HepG2 (cell line): ENCODE measurements around the gene TRNP1. TPM values are rescaled to one million over a fixed set of nuclear protein-coding genes. Genes with fewer than 3 reads are reported as not detected.

Source experiments
- ATAC-seq: fragments of 200-7000 bp; cut with Tn5 transposase; 3 replicates; pipeline ENCODE4 v1.9.1; 2020; ENCODE audit warnings: mild to moderate bottlenecking, moderate library complexity
- BruUV-seq: library from RNA; stranded (reverse); fragments of 400-500 nt; replicated peaks from 2 replicates; lab custom pipeline; 2021; lab: Mats Ljungman, UMichigan
- CTCF ChIA-PET: fragments of 300-600 bp; formaldehyde crosslinking; extraction: SDS; loops from one replicate; lab custom pipeline; 2021; ENCODE audit warnings: low total read pairs, inconsistent platforms, low intra/inter-chr PET ratio; lab: Yijun Ruan, JAX
- POLR2A ChIA-PET: fragments of 350-600 bp; sonication (Branson Sonifier 250); formaldehyde crosslinking; loops from one replicate; lab custom pipeline; 2020; ENCODE audit warnings: antibody characterized with exemption, inconsistent platforms; lab: Yijun Ruan, JAX
- DNase-seq: peaks from one replicate; pipeline ENCODE4 v3.0.0-alpha.2; 2015; ENCODE audit warnings: low spot score
- FAIRE-seq: peaks from 3 replicates; lab custom pipeline; 2011; peaks lifted over from hg19 to GRCh38; lab: Jason Lieb, UNC
- H2AFZ ChIP-seq: one replicate; pipeline ENCODE4 v1.6.1; 2011; ENCODE audit warnings: low read length, inconsistent platforms
- H3K27ac ChIP-seq: fragments of 300-600 bp; 3 replicates; pipeline ENCODE4 v1.8.0; 2011; ENCODE audit warnings: mixed run types, mild to moderate bottlenecking, mixed read lengths, low read length, inconsistent platforms; ENCODE audit not compliant: insufficient read depth; ENCODE audit errors: extremely low read length
- H3K27me3 ChIP-seq, 2 experiments: fragments of 200-600 bp in 1 of 2; 2 replicates in 1 of 2; 3 replicates in 1 of 2; pipeline versions ENCODE4 v1.6.0 to v1.8.0; 2011; ENCODE audit warnings: low read length in 2 of 2, mild to moderate bottlenecking in 2 of 2, moderate library complexity in 2 of 2, inconsistent platforms in 1 of 2; ENCODE audit not compliant: insufficient read depth in 2 of 2, control insufficient read depth in 1 of 2
- H3K36me3 ChIP-seq, 2 experiments: fragments of 200-600 bp in 1 of 2; replicated peaks in 1 of 2; 2 replicates in 1 of 2; 3 replicates in 1 of 2; pipeline versions ENCODE4 v1.5.1 to v1.8.0; 2011; ENCODE audit warnings: low read length in 2 of 2, inconsistent platforms in 1 of 2; ENCODE audit not compliant: insufficient read depth in 2 of 2, control insufficient read depth in 1 of 2
- H3K4me1 ChIP-seq: 2 replicates; pipeline ENCODE4 v1.5.1; 2012; ENCODE audit warnings: low read length, inconsistent platforms; ENCODE audit not compliant: insufficient read depth
- H3K4me2 ChIP-seq: 2 replicates; pipeline ENCODE4 v1.6.0; 2011; ENCODE audit warnings: low read depth, low read length, inconsistent platforms
- H3K4me3 ChIP-seq, 3 experiments: fragments of 200-600 bp in 1 of 3; sonication (generic), shearing (Covaris generic) in 1 of 3; replicated peaks in 1 of 3; 2 replicates each; pipeline ENCODE4 v1.5.1; 2011 to 2016; ENCODE audit warnings: low read length in 3 of 3, inconsistent platforms in 2 of 3, low read depth in 2 of 3, mild to moderate bottlenecking in 2 of 3, control low read depth in 1 of 3, mixed read lengths in 1 of 3; ENCODE audit not compliant: insufficient read depth in 1 of 3
- H3K79me2 ChIP-seq: one replicate; pipeline ENCODE4 v1.6.1; 2011; ENCODE audit warnings: low read length, inconsistent platforms; ENCODE audit not compliant: insufficient read depth
- H3K9ac ChIP-seq: 2 replicates; pipeline ENCODE4 v1.6.0; 2011; ENCODE audit warnings: mild to moderate bottlenecking, low read depth, low read length, inconsistent platforms; ENCODE audit not compliant: insufficient read depth
- H3K9me3 ChIP-seq: 2 replicates; pipeline ENCODE4 v1.5.1; 2012; ENCODE audit warnings: mild to moderate bottlenecking, low read length
- H4K20me1 ChIP-seq: 2 replicates; pipeline ENCODE4 v1.6.0; 2011; ENCODE audit warnings: inconsistent platforms, mild to moderate bottlenecking, low read length, moderate library complexity; ENCODE audit not compliant: insufficient read depth
- ADNP ChIP-seq: sonication (generic); formaldehyde crosslinking; IDR thresholded peaks from 2 replicates; pipeline ENCODE4 v1.4.0; 2020; ENCODE audit warnings: missing genetic modification reagents
- ARID3A ChIP-seq: IDR thresholded peaks from 2 replicates; pipeline ENCODE4 v1.6.1; 2012; ENCODE audit warnings: low read depth, low read length, improper control_type of control experiment
- CHD4 ChIP-seq: fragments of 200-600 bp; sonication (generic); IDR thresholded peaks from 2 replicates; pipeline ENCODE4 v1.7.0; 2017; ENCODE audit warnings: mild to moderate bottlenecking, low read length, borderline replicate concordance
- KDM2A ChIP-seq: sonication (generic); formaldehyde crosslinking; IDR thresholded peaks from 2 replicates; pipeline ENCODE4 v1.4.0; 2020; ENCODE audit warnings: low read depth, missing genetic modification reagents, borderline replicate concordance
- RCOR2 ChIP-seq: IDR thresholded peaks from 2 replicates; pipeline ENCODE4 v1.6.1; 2016; ENCODE audit warnings: missing biosample characterization, missing genetic modification reagents
- RXRA ChIP-seq: sonication (generic); formaldehyde crosslinking; IDR thresholded peaks from 2 replicates; pipeline ENCODE4 v1.5.1; 2020; ENCODE audit warnings: missing genetic modification reagents
- ZMYM3 ChIP-seq: sonication (generic); formaldehyde crosslinking; IDR thresholded peaks from 2 replicates; pipeline ENCODE4 v1.5.1; 2020; ENCODE audit warnings: mild to moderate bottlenecking, missing genetic modification reagents
- ZNF326 ChIP-seq: sonication (generic); formaldehyde crosslinking; IDR thresholded peaks from 2 replicates; pipeline ENCODE4 v1.4.0; 2020; ENCODE audit warnings: missing genetic modification reagents, borderline replicate concordance
- ZNF629 ChIP-seq: sonication (generic); formaldehyde crosslinking; conservative IDR thresholded peaks from 2 replicates; pipeline ENCODE4 v1.5.0; 2020; ENCODE audit warnings: missing genetic modification reagents
- ZNF7 ChIP-seq: IDR thresholded peaks from 2 replicates; pipeline ENCODE4 v1.6.1; 2016; ENCODE audit warnings: missing biosample characterization, missing genetic modification reagents
- WGBS: methylation state at CpG from one replicate; pipeline ENCODE4 v1.1.6; 2017; ENCODE audit warnings: low lambda C conversion rate; 5-methylcytosine and 5-hydroxymethylcytosine counted together
- in situ Hi-C: cut with HindIII; loops from 2 replicates; pipeline ENCODE4 v1.10.0; 2017; ENCODE audit warnings: low pct_unique_long_range_greater_than_20kb; ENCODE audit not compliant: extremely low pct_ligation_motif_present
- intact Hi-C: fragments of 100-400 bp; cut with micrococcal nuclease; formaldehyde crosslinking; loops from one replicate; pipeline ENCODE4 v1.10.0; 2022; ENCODE audit not compliant: unreplicated experiment
- polyA plus RNA-seq, 8 experiments: library from polyadenylated mRNA; depleted of rRNA in 3 of 8; stranded (reverse) in 7 of 8; unstranded in 1 of 8; fragments of >200 nt; fragmentation: Illumina TruSeq in 4 of 8; extraction: Trizol in 4 of 8; gene quantifications; 2 replicates each; pipeline versions ENCODE4 v1.2.1 to v1.2.3, GENCODE V29; 2011 to 2016; ENCODE audit warnings: low read depth in 4 of 8, missing spikeins in 1 of 8, mixed read lengths in 1 of 8; ENCODE audit not compliant: insufficient read depth in 1 of 8
- total RNA-seq, 5 experiments: library from RNA; depleted of rRNA; stranded (reverse); fragments of >200 nt; fragmentation: Illumina TruSeq; extraction: Trizol; gene quantifications; 2 replicates each; pipeline ENCODE4 v1.2.3, GENCODE V29; 2016; ENCODE audit warnings: low read depth in 1 of 5

The TRNP1 gene
- total and polyA plus RNA-seq, 2 of the 13 experiments (the other 11 are each of a cell fraction or from before 2014, with no cell fraction given): 42.0 to 158 TPM

GRCh38 chr1:26971590-26971989 lies 21.9 kb upstream of the TRNP1 start:
- in situ Hi-C loops: no loop called here
- FAIRE-seq: no peak
- Histone ChIP-seq H2AFZ (no peak overlapping the region), H3K27ac (no peak overlapping the region), H3K4me2 (peak overlapping the region; percentile 70), H4K20me1 (no peaks in the 10 kb centered on the region), H3K4me3 (peak overlapping the region in 1 of 3 experiments; percentile 49; a peak in 1 of 6 replicates), H3K36me3 (no peaks in the 10 kb centered on the region), H3K79me2 (no peaks in the 10 kb centered on the region), H3K9ac (no peak overlapping the region), H3K27me3 (0 out of 5 replicates have a peak, but pooled peaks cover 0 to 4% of the 10 kb centered on the region in 2 experiments), H3K9me3 (no peaks in the 10 kb centered on the region), H3K4me1 (peaks cover 77% of the 10 kb centered on the region)
- no TSS peak for BruUV-seq
- TF ChIP-seq ZMYM3 (CRISPR knock-in tag) (peak; percentile 90), RCOR2 (peak; percentile 42; the same call in 1 of the 2 replicates), ADNP (CRISPR knock-in tag) (0 out of 2 replicates have a peak, but pooled peaks have one; percentile 14), KDM2A (no peak), ARID3A (no peak), CHD4 (0 out of 2 replicates have a peak, but pooled peaks have one; percentile 47), RXRA (no peak), ZNF7 (CRISPR knock-in tag) (peak; percentile 70), ZNF629 (CRISPR knock-in tag) (peak; percentile 97), ZNF326 (CRISPR knock-in tag) (no peak)
- ChIA-PET POLR2A (interaction anchor here (1.0 to 1.3 kb wide), 6 partner anchors 20 to 71 kb away, joined by 3 to 9 read pairs (median 6); partner anchors contain the start of genes GPATCH3, NR0B2 and TRNP1), CTCF (no interaction called here)
- DNase-seq: no peak
- no peak for ATAC-seq
- WGBS: 20% methylated on average over 3 of the region's 3 CpGs
- intact Hi-C loops: no loop called here
